Gastrocnemius medialis (tissue), 4 donors: ENCODE data around the gene SAP25. TPM values are rescaled to one million over a fixed set of nuclear protein-coding genes. Genes with fewer than 3 reads are reported as not detected.

Experiments used
- ATAC-seq, 2 donors: fragments of 150-250 bp; one replicate each; pipeline ENCODE4 v1.9.1; 2016
- DNase-seq, 2 donors: peaks; one replicate each; pipeline ENCODE4 v3.0.0-alpha.2; 2019
- H3K27ac ChIP-seq, 4 donors: fragments of 200-600 bp; sonication (generic); 1 replicate in 1 of 4; 2 replicates in 3 of 4; pipeline ENCODE4 v1.5.1; 2016 to 2018; ENCODE audit warnings: mild to moderate bottlenecking in 2 of 4, moderate library complexity in 1 of 4
- H3K27me3 ChIP-seq, 3 donors: fragments of 200-600 bp; sonication (generic) in 2 of 3; 1 replicate in 1 of 3; 2 replicates in 2 of 3; pipeline versions ENCODE4 v1.5.1 to v1.6.0; 2016 to 2019; ENCODE audit warnings: mild to moderate bottlenecking in 1 of 3, moderate library complexity in 1 of 3
- H3K36me3 ChIP-seq, 2 donors: fragments of 200-600 bp; sonication (generic) in 1 of 2; one replicate each; pipeline ENCODE4 v1.5.1; 2017 to 2018
- H3K4me1 ChIP-seq, 2 donors: fragments of 200-600 bp; sonication (generic) in 1 of 2; one replicate each; pipeline ENCODE4 v1.5.1; 2016 to 2017; ENCODE audit warnings: mild to moderate bottlenecking in 2 of 2
- H3K4me3 ChIP-seq, 4 donors: fragments of 200-600 bp; sonication (generic) in 3 of 4; 1 replicate in 1 of 4; 2 replicates in 3 of 4; pipeline ENCODE4 v1.5.1; 2016 to 2019; ENCODE audit warnings: mild to moderate bottlenecking in 2 of 4
- H3K9me3 ChIP-seq, 3 donors: fragments of 200-600 bp; sonication (generic) in 2 of 3; 1 replicate in 1 of 3; 2 replicates in 2 of 3; pipeline ENCODE4 v1.5.1; 2016 to 2019
- POLR2A ChIP-seq, 2 donors: fragments of 450-650 bp; IDR thresholded peaks; one replicate each; pipeline ENCODE4 v1.6.1; 2017; ENCODE audit warnings: antibody characterized with exemption in 2 of 2, mild to moderate bottlenecking in 2 of 2, moderate library complexity in 2 of 2
- in situ Hi-C, 4 donors: fragments of 200-750 bp; cut with MboI; loops; one replicate each; pipeline versions ENCODE4 v1.15.0 to v1.8.0; 2017; ENCODE audit warnings: low sequenced_read_pairs in 4 of 4
- intact Hi-C: fragments of 100-400 bp; cut with DNase I; formaldehyde crosslinking; loops from one replicate; pipeline ENCODE4 v1.15.1; 2023; ENCODE audit warnings: low total_unique reads
- total RNA-seq, 4 donors: library from RNA; depleted of rRNA; stranded (reverse); fragments of >200 nt; gene quantifications; one replicate each; pipeline versions ENCODE4 v1.1.0 to v1.2.3, GENCODE V29; 2016
- TF ChIP-seq, protein P1 (sequence below), 5 experiments: fragments of 450-650 bp in 3 of 5; fragments of 200-600 bp in 2 of 5; sonication (generic) in 2 of 5; IDR thresholded peaks in 4 of 5; conservative IDR thresholded peaks in 1 of 5; 1 replicate in 4 of 5; 2 replicates in 1 of 5; pipeline ENCODE4 v1.5.1; 2016 to 2019; ENCODE audit warnings: antibody characterized with exemption in 5 of 5, mild to moderate bottlenecking in 3 of 5, moderate library complexity in 3 of 5

The SAP25 gene
- total RNA-seq, 4 donors from 2014 or later: 0.49 TPM; not detected in 3

- H3K4me1 ChIP-seq: no peaks in the 10 kb centered on the region
- no peaks in the 10 kb centered on the region for H3K9me3 ChIP-seq
- H3K36me3 ChIP-seq: no peaks in the 10 kb centered on the region
- intact Hi-C loops: no loop called here
- DNase-seq (no peak), ATAC-seq (no peak)
- TF ChIP-seq, protein P1, sequence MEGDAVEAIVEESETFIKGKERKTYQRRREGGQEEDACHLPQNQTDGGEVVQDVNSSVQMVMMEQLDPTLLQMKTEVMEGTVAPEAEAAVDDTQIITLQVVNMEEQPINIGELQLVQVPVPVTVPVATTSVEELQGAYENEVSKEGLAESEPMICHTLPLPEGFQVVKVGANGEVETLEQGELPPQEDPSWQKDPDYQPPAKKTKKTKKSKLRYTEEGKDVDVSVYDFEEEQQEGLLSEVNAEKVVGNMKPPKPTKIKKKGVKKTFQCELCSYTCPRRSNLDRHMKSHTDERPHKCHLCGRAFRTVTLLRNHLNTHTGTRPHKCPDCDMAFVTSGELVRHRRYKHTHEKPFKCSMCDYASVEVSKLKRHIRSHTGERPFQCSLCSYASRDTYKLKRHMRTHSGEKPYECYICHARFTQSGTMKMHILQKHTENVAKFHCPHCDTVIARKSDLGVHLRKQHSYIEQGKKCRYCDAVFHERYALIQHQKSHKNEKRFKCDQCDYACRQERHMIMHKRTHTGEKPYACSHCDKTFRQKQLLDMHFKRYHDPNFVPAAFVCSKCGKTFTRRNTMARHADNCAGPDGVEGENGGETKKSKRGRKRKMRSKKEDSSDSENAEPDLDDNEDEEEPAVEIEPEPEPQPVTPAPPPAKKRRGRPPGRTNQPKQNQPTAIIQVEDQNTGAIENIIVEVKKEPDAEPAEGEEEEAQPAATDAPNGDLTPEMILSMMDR (IDR thresholded peaks at IDR 0.05 in 4 of 5, conservative IDR thresholded peaks at IDR 0.05 in 1 of 5): no peak
- TF ChIP-seq POLR2A (IDR thresholded peaks at IDR 0.05): no peak
- H3K27me3 ChIP-seq: peaks cover 0 to 7% (median 0%) of the 10 kb centered on the region in 3 donors
- no peak overlapping the region for H3K27ac ChIP-seq
- no peak overlapping the region for H3K4me3 ChIP-seq
- in situ Hi-C loops: loop anchor here in 1 of 4 donors (25.0 kb wide), 1 partner anchor 264 kb away; the partner anchor contains the start of genes SLC12A9 and TRIP6
Measured at GRCh38 chr7:100598425-100598824, 24.7 kb upstream of the SAP25 start.

GRCh38 chr7:100595188-100595587, 21.5 kb upstream of the SAP25 start:
- in situ Hi-C loops: loop anchor here in 1 of 4 donors (25.0 kb wide), 1 partner anchor 267 kb away; the partner anchor contains the start of genes SLC12A9 and TRIP6
- no peak for ATAC-seq

DNA sequence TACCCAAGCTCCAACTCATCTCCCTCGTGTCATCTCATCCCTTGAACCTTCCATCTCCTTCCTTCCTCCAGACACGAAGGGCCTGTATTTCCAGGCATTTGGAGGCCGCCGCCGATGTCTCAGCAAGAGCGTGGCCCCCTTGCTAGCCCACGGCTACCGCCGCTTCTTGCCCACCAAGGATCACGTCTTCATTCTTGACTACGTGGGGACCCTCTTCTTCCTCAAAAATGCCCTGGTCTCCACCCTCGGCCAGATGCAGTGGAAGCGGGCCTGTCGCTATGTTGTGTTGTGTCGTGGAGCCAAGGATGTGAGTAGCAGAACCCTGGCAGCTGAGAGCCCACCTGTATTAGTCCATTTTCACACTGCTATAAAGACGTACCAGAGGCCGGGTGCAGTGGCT, 17.9 kb upstream of the SAP25 start:
- intact Hi-C loops: no loop called here
- Histone ChIP-seq H3K9me3 (no peaks in the 10 kb centered on the region), H3K27ac (no peak overlapping the region), H3K36me3 (no peaks in the 10 kb centered on the region), H3K27me3 (no peaks in the 10 kb centered on the region), H3K4me1 (peaks cover 0 to 5% of the 10 kb centered on the region in 2 donors), H3K4me3 (no peak overlapping the region)
- ATAC-seq: no peak
- in situ Hi-C loops: loop anchor here in 1 of 4 donors (25.0 kb wide), 1 partner anchor 271 kb away; the partner anchor contains the start of genes SLC12A9 and TRIP6
- TF ChIP-seq POLR2A (IDR thresholded peaks at IDR 0.05): no peak
- TF ChIP-seq, protein P1 (IDR thresholded peaks at IDR 0.05 in 4 of 5, conservative IDR thresholded peaks at IDR 0.05 in 1 of 5): no peak
- no peak for DNase-seq

More at GRCh38 chr7:100595188-100595587, 21.5 kb upstream of the SAP25 start:
- Histone ChIP-seq H3K27ac (no peak overlapping the region), H3K4me1 (no peaks in the 10 kb centered on the region), H3K36me3 (no peaks in the 10 kb centered on the region), H3K9me3 (no peaks in the 10 kb centered on the region), H3K4me3 (no peak overlapping the region), H3K27me3 (no peaks in the 10 kb centered on the region)
- intact Hi-C loops: no loop called here
- TF ChIP-seq, protein P1 (IDR thresholded peaks at IDR 0.05 in 4 of 5, conservative IDR thresholded peaks at IDR 0.05 in 1 of 5): no peak
- TF ChIP-seq POLR2A (IDR thresholded peaks at IDR 0.05): no peak
- no peak for DNase-seq

- no peak for DNase-seq
- intact Hi-C loops: no loop called here
- H3K27ac ChIP-seq: peak overlapping the region; percentile 5 to 63 (median 29)
- H3K4me3 ChIP-seq: peak overlapping the region in 1 of 4 donors; percentile 9
- H3K9me3 ChIP-seq: no peaks in the 10 kb centered on the region
- H3K27me3 ChIP-seq: no peaks in the 10 kb centered on the region
- no peak for ATAC-seq
- H3K4me1 ChIP-seq: peaks cover 3 to 9% of the 10 kb centered on the region in 2 donors
- H3K36me3 ChIP-seq: no peaks in the 10 kb centered on the region
- TF ChIP-seq POLR2A (IDR thresholded peaks at IDR 0.05): no peak
- TF ChIP-seq, protein P1 (IDR thresholded peaks at IDR 0.05 in 4 of 5, conservative IDR thresholded peaks at IDR 0.05 in 1 of 5): no peak
- in situ Hi-C loops: loop anchor here in 1 of 4 donors (25.0 kb wide), 1 partner anchor 272 kb away; the partner anchor contains the start of genes SLC12A9 and TRIP6
Measured at GRCh38 chr7:100590077-100590737, 16.5 kb upstream of the SAP25 start.
